ENCODE data around the gene XIRP2.

DNA sequence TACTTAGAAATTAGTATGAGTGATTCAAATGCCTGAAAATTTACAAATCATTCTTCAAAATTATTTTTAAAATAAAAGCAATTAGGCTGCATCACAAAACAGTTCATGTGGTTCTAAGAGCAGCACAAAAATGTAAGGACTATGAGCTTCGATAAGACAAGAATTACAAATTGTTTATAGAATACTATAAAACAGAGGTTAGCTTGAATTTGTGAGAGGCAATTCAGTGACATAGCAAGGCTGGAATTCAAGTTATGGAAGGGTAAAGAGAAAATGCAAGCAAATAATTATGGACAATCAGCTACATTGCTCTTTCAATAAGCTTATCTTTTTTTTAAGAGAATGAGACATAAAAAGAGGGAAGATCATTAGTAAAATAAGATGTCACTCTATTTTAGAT, 7.1 kb upstream of the XIRP2 start:
- TF ChIP-seq, protein P1, sequence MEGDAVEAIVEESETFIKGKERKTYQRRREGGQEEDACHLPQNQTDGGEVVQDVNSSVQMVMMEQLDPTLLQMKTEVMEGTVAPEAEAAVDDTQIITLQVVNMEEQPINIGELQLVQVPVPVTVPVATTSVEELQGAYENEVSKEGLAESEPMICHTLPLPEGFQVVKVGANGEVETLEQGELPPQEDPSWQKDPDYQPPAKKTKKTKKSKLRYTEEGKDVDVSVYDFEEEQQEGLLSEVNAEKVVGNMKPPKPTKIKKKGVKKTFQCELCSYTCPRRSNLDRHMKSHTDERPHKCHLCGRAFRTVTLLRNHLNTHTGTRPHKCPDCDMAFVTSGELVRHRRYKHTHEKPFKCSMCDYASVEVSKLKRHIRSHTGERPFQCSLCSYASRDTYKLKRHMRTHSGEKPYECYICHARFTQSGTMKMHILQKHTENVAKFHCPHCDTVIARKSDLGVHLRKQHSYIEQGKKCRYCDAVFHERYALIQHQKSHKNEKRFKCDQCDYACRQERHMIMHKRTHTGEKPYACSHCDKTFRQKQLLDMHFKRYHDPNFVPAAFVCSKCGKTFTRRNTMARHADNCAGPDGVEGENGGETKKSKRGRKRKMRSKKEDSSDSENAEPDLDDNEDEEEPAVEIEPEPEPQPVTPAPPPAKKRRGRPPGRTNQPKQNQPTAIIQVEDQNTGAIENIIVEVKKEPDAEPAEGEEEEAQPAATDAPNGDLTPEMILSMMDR (IDR thresholded peaks at IDR 0.05), result no peak
- no peak for TF ChIP-seq ZFX (IDR thresholded peaks at IDR 0.05; ENCODE audit: borderline replicate concordance)
